ENCODE results near the gene XIRP2. TPM values are rescaled to one million over a fixed set of nuclear protein-coding genes. Genes with fewer than 3 reads are reported as not detected.

Gene XIRP2
- polyA plus RNA-seq, 1 experiment = not detected

DNA sequence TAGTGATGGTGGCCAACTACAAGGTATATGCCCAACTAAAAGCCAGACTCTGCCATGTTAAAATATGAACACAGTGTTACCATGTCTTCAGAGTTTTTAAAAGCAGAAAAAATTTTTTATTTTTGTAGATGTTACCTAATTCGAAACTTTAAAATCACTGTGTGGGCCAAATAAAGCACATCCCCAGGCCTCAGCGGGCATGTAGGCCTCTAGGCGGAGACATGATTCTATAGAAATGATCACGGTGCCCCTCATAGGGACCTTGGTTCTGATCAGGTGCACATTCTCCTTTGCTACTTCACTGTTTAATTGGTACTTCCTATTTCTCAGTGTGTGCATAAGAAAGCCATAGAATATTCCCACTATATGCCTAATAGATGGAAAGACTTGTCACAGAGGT, 349.2 kb downstream of the XIRP2 start:
- Histone ChIP-seq H3K27me3 (ENCODE audit: control insufficient read depth, insufficient read depth, low read length) (no peaks in the 10 kb centered on the region), H3K4me3 (ENCODE audit: low read depth, low read length) (no peak overlapping the region), H3K36me3 (ENCODE audit: control insufficient read depth, insufficient read depth, low read length) (no peaks in the 10 kb centered on the region)
- ChIA-PET POLR2A (no interaction called here), CTCF (no interaction called here)
- DNase-seq (ENCODE audit: low read depth) = no peak
- TF ChIP-seq, protein P1, sequence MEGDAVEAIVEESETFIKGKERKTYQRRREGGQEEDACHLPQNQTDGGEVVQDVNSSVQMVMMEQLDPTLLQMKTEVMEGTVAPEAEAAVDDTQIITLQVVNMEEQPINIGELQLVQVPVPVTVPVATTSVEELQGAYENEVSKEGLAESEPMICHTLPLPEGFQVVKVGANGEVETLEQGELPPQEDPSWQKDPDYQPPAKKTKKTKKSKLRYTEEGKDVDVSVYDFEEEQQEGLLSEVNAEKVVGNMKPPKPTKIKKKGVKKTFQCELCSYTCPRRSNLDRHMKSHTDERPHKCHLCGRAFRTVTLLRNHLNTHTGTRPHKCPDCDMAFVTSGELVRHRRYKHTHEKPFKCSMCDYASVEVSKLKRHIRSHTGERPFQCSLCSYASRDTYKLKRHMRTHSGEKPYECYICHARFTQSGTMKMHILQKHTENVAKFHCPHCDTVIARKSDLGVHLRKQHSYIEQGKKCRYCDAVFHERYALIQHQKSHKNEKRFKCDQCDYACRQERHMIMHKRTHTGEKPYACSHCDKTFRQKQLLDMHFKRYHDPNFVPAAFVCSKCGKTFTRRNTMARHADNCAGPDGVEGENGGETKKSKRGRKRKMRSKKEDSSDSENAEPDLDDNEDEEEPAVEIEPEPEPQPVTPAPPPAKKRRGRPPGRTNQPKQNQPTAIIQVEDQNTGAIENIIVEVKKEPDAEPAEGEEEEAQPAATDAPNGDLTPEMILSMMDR (IDR thresholded peaks at IDR 0.05; ENCODE audit: insufficient read depth, low read depth, low read length) = no peak

DNA sequence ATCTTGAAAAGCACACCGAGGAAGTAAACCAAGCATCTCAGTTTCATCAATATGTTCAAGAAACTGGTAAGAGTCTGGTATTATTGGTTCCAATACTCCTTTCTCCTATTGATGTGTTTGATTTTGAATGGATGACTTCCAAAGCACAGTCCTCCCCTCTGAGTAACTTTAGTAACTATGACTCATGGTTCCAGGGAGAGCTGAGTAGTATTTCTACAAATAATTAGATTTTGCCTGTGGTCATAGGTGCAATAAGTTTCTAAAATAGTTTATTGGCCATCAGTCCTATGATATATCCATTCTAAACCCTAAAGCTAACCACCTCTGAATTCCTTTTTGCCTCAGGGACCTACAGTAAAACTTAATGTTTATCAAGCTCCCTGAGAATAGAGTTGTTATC, 352.4 kb downstream of the XIRP2 start:
- no peak overlapping the region for H3K4me3 ChIP-seq (ENCODE audit: low read depth, low read length)
- TF ChIP-seq, protein P1 (IDR thresholded peaks at IDR 0.05; ENCODE audit: insufficient read depth, low read depth, low read length) = no peak
- ChIA-PET POLR2A (no interaction called here), CTCF (no interaction called here)
- H3K36me3 ChIP-seq (ENCODE audit: control insufficient read depth, insufficient read depth, low read length) = no peaks in the 10 kb centered on the region
- H3K27me3 ChIP-seq (ENCODE audit: control insufficient read depth, insufficient read depth, low read length) = no peaks in the 10 kb centered on the region
- no peak for DNase-seq (ENCODE audit: low read depth)

DNA sequence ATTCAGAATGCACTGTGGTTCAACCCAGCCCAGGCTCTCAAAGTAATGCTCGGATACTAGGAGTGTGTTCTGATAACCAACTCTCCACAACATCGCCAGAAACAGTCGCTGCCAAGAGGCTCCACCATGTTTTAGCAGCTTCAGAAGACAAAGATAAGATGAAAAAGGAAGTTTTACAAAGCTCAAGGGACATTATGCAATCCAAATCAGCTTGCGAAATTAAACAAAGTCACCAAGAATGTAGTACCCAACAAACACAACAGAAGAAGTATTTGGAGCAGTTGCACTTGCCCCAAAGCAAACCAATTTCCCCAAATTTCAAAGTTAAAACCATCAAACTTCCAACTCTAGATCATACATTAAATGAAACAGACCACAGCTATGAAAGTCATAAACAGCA, 360.9 kb downstream of the XIRP2 start:
- ChIA-PET CTCF (no interaction called here), POLR2A (no interaction called here)
- Histone ChIP-seq H3K36me3 (ENCODE audit: control insufficient read depth, insufficient read depth, low read length) (no peaks in the 10 kb centered on the region), H3K4me3 (ENCODE audit: low read depth, low read length) (no peak overlapping the region), H3K27me3 (ENCODE audit: control insufficient read depth, insufficient read depth, low read length) (no peaks in the 10 kb centered on the region)
- TF ChIP-seq, protein P1 (IDR thresholded peaks at IDR 0.05; ENCODE audit: insufficient read depth, low read depth, low read length) = no peak
- DNase-seq (ENCODE audit: low read depth) = no peak

DNA sequence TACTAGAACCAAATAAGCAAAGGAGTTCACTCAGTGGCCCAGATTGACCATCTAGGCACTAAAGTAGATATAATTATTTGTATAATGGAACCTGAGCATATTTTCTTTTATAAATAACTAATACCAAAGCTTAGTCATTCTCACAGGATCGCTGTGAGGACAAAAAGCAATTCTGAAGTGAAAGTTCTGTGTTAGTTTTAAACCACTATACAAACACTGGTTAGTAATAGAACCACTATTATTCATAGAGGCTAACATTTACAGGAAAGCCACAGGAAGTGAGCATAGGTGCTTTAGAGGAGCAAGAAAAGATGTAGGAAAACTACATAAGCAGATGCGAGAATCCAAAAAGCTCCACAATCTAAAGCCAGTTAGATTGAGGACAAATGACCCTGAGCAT, 364.7 kb downstream of the XIRP2 start:
- H3K4me3 ChIP-seq (ENCODE audit: low read depth, low read length) = no peak overlapping the region
- TF ChIP-seq, protein P1 (IDR thresholded peaks at IDR 0.05; ENCODE audit: insufficient read depth, low read depth, low read length) = no peak
- ChIA-PET CTCF (interaction anchor here (0.6 to 1.5 kb wide), 2 partner anchors 12 to 373 kb away, joined by 3 read pairs; no protein-coding TSS in a partner anchor), POLR2A (no interaction called here)
- no peaks in the 10 kb centered on the region for H3K27me3 ChIP-seq (ENCODE audit: control insufficient read depth, insufficient read depth, low read length)
- no peak for DNase-seq (ENCODE audit: low read depth)
- H3K36me3 ChIP-seq (ENCODE audit: control insufficient read depth, insufficient read depth, low read length) = no peaks in the 10 kb centered on the region

DNA sequence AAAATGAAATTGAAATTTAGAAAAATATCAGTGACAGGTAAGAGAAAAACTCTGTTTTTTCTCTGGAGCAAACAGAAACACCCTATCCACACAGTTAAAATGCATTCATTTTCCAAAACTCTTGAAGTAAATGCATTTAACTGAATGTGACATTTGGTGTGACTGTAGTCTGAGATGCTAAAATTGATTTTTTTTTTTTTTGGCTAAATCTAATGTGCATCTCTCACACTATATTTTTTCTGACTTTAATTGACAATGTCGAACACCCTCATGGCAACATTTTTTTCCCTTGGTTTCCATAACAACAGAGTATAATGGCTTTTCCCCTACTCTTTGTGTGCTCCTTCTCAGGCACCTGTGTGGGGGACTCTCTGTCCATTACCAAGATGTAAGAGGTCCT, 366.4 kb downstream of the XIRP2 start:
- Histone ChIP-seq H3K4me3 (ENCODE audit: low read depth, low read length) (no peak overlapping the region), H3K27me3 (ENCODE audit: control insufficient read depth, insufficient read depth, low read length) (no peaks in the 10 kb centered on the region), H3K36me3 (ENCODE audit: control insufficient read depth, insufficient read depth, low read length) (no peaks in the 10 kb centered on the region)
- TF ChIP-seq, protein P1 (IDR thresholded peaks at IDR 0.05; ENCODE audit: insufficient read depth, low read depth, low read length) = no peak
- ChIA-PET POLR2A (no interaction called here), CTCF (no interaction called here)
- no peak for DNase-seq (ENCODE audit: low read depth)
